HG03378 (cell line): Measurements from ENCODE around the gene GALNT9.

Experiments
- ATAC-seq: cut with Tn5 transposase; IDR thresholded peaks from one replicate; pipeline ENCODE4 v1.9.1; 2021; ENCODE audit warnings: mild to moderate bottlenecking, moderate library complexity; ENCODE audit not compliant: unreplicated experiment

GALNT9 gene

GRCh38 chr12:132187646-132188450 lies 141.5 kb downstream of the GALNT9 start:
- ATAC-seq, result no peak

- no peak for ATAC-seq
These were observed 142.3 kb downstream of the GALNT9 start for GRCh38 chr12:132186857-132187620.

- ATAC-seq, result no peak
These were observed 143.1 kb downstream of the GALNT9 start for GRCh38 chr12:132186208-132186856.

GRCh38 chr12:132185705-132186104 lies 143.7 kb downstream of the GALNT9 start:
- ATAC-seq, result no peak

DNA sequence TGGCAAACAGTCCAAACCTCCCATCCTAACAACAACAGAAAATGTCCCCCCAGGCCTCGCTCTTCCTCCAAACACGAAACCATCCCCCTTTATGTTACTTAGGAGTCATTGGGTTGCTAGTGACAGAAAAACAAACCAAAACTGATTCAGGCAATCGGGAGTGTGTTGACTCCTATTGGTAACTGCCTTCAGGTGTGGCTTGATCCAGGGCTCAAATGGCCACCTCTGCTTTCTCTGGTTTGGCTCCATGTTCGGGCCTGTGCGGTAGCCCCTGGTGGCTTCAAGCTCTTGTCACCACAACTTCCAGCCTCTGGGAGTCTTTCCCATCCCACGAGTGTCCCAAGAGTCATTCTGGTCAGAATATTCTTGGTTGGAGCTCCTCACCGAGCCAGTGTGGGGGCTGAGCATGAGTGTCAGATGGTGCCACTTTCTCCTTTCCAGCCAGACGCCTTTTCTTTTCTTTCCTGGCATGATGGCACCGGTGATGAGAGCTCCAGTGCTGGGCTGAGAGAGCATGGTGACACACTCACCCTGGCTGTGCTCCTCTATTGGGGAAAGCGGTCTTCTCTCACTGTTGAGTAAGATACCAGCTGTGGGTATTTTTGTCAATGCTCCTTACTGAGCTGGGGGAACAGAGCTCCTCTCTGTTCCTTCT lies 146.6 kb downstream of the GALNT9 start:
- no peak for ATAC-seq

DNA sequence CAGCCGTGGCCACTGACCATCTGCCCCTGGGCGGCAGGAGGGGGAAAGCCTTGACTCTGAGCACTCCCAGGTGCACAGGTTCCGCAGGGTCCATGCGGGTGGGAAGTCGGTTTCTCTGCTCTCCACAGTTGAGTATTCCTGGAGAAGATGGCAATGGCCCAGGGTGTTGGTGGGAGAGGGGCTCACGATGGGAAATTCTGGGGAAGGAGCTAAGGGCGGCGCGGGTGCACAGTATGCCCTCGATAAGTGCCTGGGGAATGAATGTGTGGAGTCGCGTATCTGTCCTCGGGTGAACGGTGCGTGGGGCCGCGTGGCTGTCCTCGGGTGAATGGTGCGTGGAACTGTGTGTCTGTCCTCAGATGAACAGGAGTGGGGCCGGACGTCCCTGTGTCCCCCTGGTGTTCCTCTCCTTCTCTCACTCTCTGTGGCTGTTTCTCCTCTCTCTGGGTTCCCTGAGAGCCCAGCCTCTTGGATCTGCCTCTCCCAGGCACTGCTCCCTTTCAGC lies 147.1 kb downstream of the GALNT9 start:
- ATAC-seq, result no peak

GRCh38 chr12:132181570-132182200 lies 147.7 kb downstream of the GALNT9 start:
- no peak for ATAC-seq

GRCh38 chr12:132180648-132181546 lies 148.5 kb downstream of the GALNT9 start:
- no peak for ATAC-seq

GRCh38 chr12:132179431-132180362 lies 149.7 kb downstream of the GALNT9 start:
- ATAC-seq, result no peak

GRCh38 chr12:132178801-132179401 lies 150.5 kb downstream of the GALNT9 start:
- ATAC-seq, result no peak

DNA sequence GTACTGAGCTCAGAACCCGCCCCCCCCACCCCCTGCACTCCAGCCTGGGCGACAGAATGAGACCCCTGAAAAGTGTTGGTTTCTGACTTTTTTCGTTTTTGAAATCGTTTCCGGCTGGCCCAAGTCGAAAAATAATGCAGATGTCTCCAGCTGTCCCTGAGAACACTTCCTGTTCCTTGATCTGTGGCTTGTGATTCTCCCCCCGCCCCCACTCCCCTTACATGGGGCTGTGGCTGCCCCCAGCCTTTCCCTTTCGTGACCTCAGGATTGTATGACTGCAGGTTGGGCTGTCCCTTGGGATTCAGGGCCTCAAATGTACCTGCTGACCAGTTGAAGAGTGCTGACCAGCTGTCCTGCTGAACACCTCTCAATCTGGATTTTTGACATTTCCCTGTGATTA lies 151.1 kb downstream of the GALNT9 start:
- no peak for ATAC-seq

- ATAC-seq, result no peak
These were observed 152.4 kb downstream of the GALNT9 start for GRCh38 chr12:132176920-132177551.

GRCh38 chr12:132176385-132176919 lies 152.9 kb downstream of the GALNT9 start:
- no peak for ATAC-seq

DNA sequence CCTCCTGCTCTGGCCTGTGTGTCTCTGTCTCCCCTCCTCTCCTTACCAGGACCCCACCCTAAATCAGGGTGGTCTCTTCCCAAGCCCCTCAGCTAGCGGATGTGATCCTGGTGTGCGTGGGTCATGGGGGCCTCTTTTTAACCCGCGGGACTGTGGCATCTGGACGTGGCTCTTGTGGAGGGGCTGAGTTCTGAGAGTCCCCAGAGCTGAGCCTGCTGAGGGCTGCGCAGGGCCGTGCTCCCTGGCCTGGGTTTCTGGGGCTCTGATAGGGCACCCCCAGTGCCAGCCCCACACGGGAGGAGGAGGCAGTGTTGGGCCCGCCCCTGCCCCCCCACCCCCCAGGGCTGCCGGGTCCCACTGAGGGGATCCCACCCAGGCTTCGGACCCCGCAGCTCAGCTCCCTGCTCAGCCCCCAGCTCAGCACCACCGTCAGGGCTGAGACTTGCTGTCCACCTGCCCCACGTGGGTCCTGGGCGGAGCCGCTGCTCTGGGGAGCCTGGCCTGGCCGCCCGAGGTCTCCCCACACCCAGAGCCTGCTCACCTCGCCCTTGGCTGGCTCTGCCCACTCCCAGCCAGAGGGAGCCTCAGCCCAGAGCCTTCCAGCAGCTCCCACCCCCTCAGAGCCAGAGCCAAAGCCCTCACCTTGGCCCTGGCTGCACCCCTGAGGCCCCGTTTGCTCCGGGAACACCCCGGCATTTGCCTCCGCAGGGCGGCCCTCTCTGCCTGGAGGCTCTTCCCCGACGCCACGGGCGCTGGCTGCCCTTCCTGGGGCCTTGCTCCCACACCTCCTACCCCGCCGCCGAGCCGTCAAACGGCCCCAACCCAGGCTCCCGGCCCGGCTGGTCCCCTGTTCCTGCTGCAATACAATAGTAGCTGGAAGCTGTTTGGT lies 153.6 kb downstream of the GALNT9 start:
- ATAC-seq, result no peak

GRCh38 chr12:132174839-132175490 lies 154.4 kb downstream of the GALNT9 start:
- no peak for ATAC-seq
